Muscle of leg (tissue), 11 donors: ENCODE measurements around the gene PFKP. TPM values are rescaled to one million over a fixed set of nuclear protein-coding genes. Genes with fewer than 3 reads are reported as not detected.

Experiments
- DNase-seq: peaks from one replicate; pipeline ENCODE4 v3.0.0; 2013
- H3K27ac ChIP-seq: one replicate; pipeline ENCODE4 v1.5.1; 2013; ENCODE audit warnings: mild to moderate bottlenecking, low read length, control low read depth
- H3K27me3 ChIP-seq: one replicate; pipeline ENCODE4 v1.6.1; 2013; ENCODE audit warnings: low read length; ENCODE audit not compliant: control insufficient read depth, insufficient read depth
- H3K36me3 ChIP-seq: one replicate; pipeline ENCODE4 v1.6.1; 2013; ENCODE audit warnings: low read length; ENCODE audit not compliant: control insufficient read depth, insufficient read depth
- H3K4me1 ChIP-seq: one replicate; pipeline ENCODE4 v1.6.1; 2013; ENCODE audit warnings: low read length; ENCODE audit not compliant: control insufficient read depth, insufficient read depth
- H3K4me3 ChIP-seq: one replicate; pipeline ENCODE4 v1.5.1; 2013; ENCODE audit warnings: low read length, control low read depth
- H3K9me3 ChIP-seq: replicated peaks from 2 replicates; pipeline ENCODE4 v1.6.1; 2013; ENCODE audit warnings: low read depth, low read length; ENCODE audit not compliant: control insufficient read depth
- WGBS: methylation state at CpG from one replicate; pipeline ENCODE4 v1.1.5; 2013; ENCODE audit warnings: missing lambda C conversion rate; ENCODE audit not compliant: insufficient coverage; 5-methylcytosine and 5-hydroxymethylcytosine counted together
- polyA plus RNA-seq, 8 donors: library from polyadenylated mRNA; unstranded; fragments of 120-200 nt; gene quantifications; one replicate each; pipeline versions ENCODE4 v1.2.1 to v1.2.3, GENCODE V29; 2013; ENCODE audit warnings: inconsistent platforms in 1 of 8, low replicate concordance in 1 of 8; ENCODE audit not compliant: insufficient read length in 8 of 8, insufficient read depth in 1 of 8
- total RNA-seq: library from RNA; stranded (reverse); fragments of 120-200 nt; gene quantifications from one replicate; pipeline ENCODE4 v1.2.4, GENCODE V29; 2013

Gene PFKP
- total and polyA plus RNA-seq, 9 donors: 15.0 to 24.4 (median 18.6) TPM

- no peak for DNase-seq
- Histone ChIP-seq H3K9me3 (no peaks in the 10 kb centered on the region), H3K4me3 (no peak overlapping the region), H3K27ac (no peak overlapping the region), H3K27me3 (no peaks in the 10 kb centered on the region), H3K4me1 (no peaks in the 10 kb centered on the region), H3K36me3 (no peaks in the 10 kb centered on the region)
- no CpG with 5 or more reads among the region's 6 CpGs for WGBS
Observed at GRCh38 chr10:3186368-3186767, 119.0 kb downstream of the PFKP start.

Other genes starting within 250 kb of the PFKP start
- gene PITRM1, start 105.2 kb downstream of the PFKP start, total RNA-seq: 44.0 TPM
- gene PITRM1, start 105.2 kb downstream of the PFKP start, polyA plus RNA-seq: 10 to 100 TPM; 49.9 to 69.8 (median 56.3) TPM